Inferior parietal cortex (tissue), 1 donor: Measurements from ENCODE around the gene TSEN2.

Source experiments
- DNase-seq: peaks from one replicate; pipeline ENCODE4 v3.0.0-alpha.2; 2016; ENCODE audit errors: extremely low spot score

The TSEN2 gene

DNA sequence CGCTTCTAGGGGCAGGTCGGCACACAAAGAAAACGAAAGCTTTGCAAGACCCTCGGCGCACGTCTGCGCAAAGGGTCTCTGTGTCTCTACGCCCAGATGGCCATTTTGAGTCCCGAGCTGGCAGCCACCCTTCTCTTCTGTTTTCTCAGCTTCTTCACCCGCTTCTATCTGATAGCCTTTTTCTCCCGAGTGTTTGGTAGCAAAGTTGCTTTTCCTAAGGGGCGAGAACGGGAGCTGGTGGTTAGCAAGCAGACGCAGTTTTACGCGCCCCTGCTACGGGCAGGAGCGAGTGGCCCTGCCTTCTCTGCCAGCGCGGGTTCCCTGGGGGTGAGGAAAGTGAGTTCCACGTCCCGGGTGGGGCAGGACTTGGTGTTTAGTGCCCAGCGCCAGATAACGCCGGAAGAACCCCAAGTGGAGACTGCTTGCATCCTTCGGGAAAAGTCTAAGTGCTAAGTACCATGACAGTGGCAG lies 69.7 kb downstream of the TSEN2 start:
- DNase-seq = no peak

- no peak for DNase-seq
Measured at GRCh38 chr3:12556314-12556689, 72.0 kb downstream of the TSEN2 start.

DNA sequence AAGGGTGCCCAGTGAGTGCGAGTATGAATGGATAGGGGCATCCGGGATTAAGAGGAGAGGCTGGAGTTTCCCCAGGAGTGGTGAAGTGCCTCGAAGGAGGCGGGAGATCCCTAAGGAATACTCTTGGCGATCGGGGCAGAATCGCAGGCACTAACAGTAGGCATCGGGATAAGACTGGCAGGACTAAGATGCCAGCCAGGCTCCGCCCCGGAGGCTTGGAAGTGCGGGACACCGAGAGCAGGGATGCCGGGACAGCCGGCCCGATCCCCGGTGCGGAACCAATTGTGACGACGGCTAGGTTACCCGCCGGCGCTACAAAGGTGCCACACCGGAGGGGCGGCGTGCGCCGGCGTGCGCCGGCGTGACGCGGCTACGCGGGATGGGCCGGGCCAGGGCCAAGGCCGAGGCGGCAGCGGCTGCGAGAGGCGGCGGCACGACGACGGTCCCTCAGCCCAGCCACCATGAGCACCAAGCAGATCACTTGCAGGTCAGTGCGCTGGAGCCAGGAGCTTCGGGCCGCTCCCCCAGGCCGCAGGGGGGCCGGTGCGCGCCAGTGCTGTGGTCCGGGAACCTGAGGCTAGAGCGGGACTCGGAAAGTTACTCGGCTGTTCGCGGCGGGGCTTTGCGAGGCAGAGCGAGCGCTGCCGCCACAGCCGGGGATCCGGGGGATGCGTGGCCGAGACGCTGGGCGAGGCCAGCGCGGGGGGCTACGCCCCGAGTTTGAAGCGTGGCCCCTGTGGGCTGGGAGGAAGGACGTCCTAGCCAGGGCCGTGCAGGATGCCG lies 72.6 kb downstream of the TSEN2 start, which contains the start of gene MKRN2:
TSS of gene MKRN2 (plus strand) at position 398 of the 783 bp plus-strand sequence. CDS start at position 462, 64 bp downstream.
- DNase-seq = peak; percentile 90

DNA sequence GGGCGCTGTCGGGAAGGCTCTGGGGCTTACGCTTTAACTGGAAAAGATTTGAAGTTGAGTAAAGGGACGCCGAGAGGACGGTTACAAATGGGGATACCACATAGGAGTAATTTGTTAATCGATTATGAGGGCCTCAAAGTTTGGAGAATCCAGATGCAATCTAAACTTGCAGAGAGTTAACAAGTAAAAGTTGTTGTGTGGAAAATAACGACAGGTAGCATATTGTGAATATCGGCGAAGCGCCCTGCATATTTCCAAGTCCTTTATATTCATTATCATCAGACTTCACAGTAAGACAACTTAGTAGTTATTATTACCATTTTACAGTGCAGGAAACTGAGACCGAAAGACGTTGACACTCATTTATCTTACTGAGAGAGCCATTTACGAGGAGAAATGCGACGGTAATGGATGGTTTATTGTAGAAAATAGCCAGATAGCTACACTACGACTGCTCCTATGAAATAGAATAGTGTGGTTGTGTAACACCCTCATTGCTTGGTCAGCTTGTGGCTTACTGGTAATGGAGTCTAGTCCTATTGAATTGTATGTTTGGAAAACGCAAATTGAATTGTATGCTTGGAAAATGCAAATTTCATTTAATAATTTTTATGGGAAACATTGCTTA lies 73.3 kb downstream of the TSEN2 start:
- DNase-seq = peak; percentile 39

- DNase-seq = no peak
Measured at GRCh38 chr3:12558706-12559105, 74.4 kb downstream of the TSEN2 start.

DNA sequence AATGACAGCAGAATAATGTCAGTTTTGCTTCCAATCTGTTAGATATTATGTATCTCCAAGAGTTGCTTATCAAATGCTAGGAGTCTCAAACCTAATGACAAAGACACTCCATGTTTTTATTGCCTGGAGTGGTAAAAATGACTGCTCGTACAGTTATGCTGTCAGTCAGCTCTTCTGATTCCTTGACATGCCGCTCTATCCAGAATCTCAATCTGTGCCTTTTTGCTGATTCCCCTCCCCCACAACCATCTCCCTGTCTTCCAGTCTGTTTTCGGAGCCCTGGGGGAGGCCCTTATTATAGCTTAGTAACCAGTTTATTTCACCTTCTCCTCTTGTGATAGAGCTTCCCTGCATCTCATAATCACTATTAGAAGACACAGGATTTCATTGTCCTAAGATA lies 75.2 kb downstream of the TSEN2 start:
- no peak for DNase-seq

GRCh38 chr3:12560505-12561190 lies 76.4 kb downstream of the TSEN2 start:
- DNase-seq = no peak

DNA sequence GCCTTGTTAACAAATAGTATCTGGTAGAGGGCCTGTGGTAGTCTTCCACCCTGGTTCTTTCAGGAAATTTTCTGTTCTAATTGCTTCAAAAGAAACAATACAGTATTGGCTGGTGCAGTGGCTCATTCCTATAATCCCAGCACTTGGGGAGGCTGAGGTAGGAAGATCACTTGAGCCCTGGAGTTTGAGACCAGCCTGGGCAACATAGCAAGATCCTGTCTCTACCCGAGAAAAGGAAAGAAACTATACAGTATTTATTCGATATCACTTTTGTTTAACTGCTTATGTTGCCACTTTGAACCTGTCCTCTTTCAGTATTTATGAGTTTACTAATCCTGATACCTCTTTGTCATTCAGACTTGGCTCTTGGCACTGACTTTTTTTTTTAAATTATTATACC lies 77.1 kb downstream of the TSEN2 start:
- no peak for DNase-seq

- no peak for DNase-seq
Measured at GRCh38 chr3:12562451-12562850, 78.2 kb downstream of the TSEN2 start.

DNA sequence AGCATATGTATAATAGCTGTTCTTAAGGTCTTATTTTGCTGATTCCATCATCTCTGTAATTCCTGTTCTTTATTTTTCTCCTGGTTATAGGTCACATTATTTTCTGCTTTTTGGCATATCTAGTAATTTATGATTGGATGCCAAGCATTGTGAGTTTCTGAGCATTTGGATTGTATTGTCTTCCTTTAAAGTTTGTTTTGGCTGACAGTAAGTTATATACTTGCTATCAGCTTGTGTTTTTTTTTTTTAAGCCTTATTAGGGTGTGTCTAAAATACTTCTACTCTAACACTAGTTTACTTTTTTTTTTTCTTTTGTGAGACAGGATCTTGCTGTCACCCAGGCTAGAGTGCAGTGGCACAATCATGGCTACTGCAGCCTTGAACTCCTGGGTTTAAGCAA lies 82.7 kb downstream of the TSEN2 start:
- DNase-seq = no peak

DNA sequence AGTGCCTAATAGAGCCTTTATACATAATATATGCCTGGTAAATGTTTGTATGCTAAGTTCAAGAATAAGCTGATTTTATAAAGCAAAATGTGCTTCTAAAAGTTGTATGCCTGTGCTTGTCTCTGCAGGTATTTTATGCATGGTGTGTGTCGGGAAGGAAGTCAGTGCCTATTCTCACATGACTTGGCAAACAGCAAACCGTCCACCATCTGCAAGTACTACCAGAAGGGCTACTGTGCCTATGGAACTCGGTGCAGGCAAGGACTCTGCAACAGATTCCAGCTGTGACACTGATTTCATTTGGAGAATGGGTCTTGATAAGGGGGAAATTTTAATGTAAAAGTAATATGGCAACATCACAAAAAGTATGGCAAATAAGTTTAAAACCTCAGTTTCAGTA lies 84.5 kb downstream of the TSEN2 start:
- no peak for DNase-seq

DNA sequence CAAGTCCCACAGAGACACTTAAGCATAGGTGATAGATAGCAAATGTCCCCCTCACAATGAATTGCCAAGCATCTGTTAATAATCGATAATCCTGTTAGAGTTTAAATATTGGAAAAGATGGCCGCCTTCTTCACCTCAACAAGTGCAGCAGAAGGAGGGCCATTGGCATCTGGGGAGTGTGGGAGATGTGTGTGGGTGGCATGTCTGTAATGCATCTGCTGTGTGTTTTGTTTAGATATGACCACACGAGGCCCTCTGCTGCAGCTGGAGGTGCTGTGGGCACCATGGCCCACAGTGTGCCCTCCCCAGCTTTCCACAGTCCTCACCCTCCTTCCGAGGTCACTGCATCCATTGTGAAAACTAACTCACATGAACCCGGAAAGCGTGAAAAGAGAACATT lies 85.6 kb downstream of the TSEN2 start:
- no peak for DNase-seq

DNA sequence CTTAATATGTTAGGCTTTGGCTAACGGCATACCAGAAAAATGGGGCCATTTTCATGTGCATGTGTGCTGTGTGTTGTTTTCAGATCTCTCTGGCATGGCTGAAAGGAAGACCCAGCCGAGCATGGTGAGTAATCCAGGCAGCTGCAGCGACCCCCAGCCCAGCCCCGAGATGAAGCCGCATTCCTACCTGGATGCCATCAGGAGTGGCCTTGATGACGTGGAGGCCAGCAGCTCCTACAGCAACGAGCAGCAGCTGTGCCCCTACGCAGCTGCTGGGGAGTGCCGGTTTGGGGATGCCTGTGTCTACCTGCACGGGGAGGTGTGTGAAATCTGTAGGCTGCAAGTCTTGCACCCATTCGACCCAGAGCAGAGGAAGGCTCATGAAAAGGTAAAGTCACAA lies 87.7 kb downstream of the TSEN2 start:
- DNase-seq = no peak

DNA sequence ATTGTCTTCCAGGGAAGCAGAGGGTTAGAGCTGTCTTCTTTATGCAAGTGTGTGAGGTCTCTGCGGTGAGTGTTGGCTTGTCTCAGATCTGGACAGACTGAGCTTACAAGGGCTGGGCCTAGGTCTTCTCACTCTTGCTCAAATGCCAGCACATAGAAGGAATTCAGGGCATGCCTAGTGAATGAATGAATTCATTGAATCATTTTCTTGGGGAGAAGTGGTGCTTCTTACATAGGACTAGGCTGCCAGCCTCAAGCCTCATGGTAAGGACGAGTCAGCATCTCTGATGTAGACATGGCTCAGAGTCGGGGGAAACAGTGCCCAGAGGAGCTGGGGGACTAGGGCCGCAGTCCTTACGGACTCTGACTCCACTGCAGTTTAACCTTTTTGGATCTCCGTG lies 89.9 kb downstream of the TSEN2 start:
- DNase-seq = no peak

- DNase-seq = no peak
Measured at GRCh38 chr3:12574661-12575060, 90.4 kb downstream of the TSEN2 start.

DNA sequence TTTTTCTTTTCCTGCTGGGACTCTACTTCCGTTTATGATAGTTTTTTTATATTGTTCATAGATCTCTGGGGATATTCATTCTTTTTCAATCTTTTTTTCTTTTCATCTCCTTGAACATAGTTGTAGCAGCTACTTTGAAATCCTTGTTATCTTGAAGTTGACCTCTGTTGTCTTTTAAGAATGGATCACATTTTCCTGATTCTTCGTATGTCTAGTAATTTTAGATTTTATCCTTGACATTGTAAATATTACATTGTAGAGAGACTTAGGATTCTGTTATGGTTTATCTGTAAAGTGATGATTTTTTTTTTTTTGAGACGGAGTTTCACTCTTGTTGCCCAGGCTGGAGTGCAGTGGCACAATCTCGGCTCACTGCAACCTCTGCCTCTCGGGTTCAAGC lies 93.1 kb downstream of the TSEN2 start:
- no peak for DNase-seq

DNA sequence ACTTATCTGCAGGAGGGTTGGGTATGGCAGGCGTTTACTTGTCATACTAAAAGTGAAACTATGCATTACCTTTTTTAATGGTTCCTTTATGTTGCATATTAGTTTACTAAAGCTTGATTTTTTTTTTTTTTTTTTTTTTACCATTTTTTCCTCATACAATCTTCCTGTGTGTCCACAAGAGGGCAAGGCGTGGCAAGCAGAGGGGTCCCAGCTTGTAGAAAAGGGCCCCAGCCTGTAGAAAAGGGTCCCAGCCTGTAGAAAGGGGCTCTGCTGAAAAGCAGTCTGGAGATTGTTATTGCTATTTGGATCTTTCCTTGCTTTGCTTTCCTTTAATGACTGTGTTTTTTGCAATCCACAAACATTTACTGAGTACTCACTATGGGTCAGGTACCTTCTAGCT lies 94.5 kb downstream of the TSEN2 start:
- DNase-seq = no peak

GRCh38 chr3:12579456-12579855 lies 95.2 kb downstream of the TSEN2 start:
- no peak for DNase-seq

- DNase-seq = no peak
Measured at GRCh38 chr3:12579905-12580304, 95.6 kb downstream of the TSEN2 start.

- DNase-seq = no peak
Measured at GRCh38 chr3:12582730-12583129, 98.5 kb downstream of the TSEN2 start.
